Stimulated activated CD4-positive, alpha-beta T cell treated with anti-CD3 and anti-CD28 coated beads, Interleukin-4, amount 100 ng/mL, for 48 hours (primary cell): ENCODE data around the gene TCF12.

ENCODE experiments used
- DNase-seq, 2 donors: peaks; one replicate each; pipeline ENCODE4 v3.0.0-alpha.2; 2020; ENCODE audit warnings: low read depth in 2 of 2

Gene TCF12

GRCh38 chr15:57319226-57319918, 400.9 kb downstream of the TCF12 start:
- no peak for DNase-seq

- DNase-seq, result no peak
Observed at GRCh38 chr15:57319919-57320560, 401.6 kb downstream of the TCF12 start.

- DNase-seq, result no peak
Observed at GRCh38 chr15:57320631-57321220, 402.3 kb downstream of the TCF12 start.

DNA sequence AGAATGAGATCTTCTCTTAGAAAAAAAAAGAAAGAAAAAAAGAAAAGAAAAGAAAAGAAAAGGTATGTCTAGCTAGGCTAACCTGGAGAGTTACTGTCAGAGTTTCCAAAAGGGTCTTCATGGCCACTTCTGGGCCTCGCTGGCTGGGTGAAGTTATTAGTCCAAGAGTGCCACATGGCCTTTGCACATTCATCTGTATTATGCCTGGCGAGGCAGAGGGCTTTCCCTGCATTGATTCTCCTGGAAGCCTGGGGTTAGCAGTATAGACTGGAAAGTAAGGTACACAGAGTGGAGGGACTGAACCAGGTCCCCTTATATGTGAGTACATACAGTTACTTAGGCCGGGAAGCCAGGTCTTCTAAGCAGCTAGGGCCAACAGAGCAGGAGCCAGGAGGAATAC, 403.0 kb downstream of the TCF12 start:
- DNase-seq, result no peak

GRCh38 chr15:57321973-57322601, 403.6 kb downstream of the TCF12 start:
- DNase-seq, result no peak

- no peak for DNase-seq
Observed at GRCh38 chr15:57322602-57323250, 404.3 kb downstream of the TCF12 start.

- DNase-seq, result no peak
Observed at GRCh38 chr15:57323299-57323805, 404.9 kb downstream of the TCF12 start.

DNA sequence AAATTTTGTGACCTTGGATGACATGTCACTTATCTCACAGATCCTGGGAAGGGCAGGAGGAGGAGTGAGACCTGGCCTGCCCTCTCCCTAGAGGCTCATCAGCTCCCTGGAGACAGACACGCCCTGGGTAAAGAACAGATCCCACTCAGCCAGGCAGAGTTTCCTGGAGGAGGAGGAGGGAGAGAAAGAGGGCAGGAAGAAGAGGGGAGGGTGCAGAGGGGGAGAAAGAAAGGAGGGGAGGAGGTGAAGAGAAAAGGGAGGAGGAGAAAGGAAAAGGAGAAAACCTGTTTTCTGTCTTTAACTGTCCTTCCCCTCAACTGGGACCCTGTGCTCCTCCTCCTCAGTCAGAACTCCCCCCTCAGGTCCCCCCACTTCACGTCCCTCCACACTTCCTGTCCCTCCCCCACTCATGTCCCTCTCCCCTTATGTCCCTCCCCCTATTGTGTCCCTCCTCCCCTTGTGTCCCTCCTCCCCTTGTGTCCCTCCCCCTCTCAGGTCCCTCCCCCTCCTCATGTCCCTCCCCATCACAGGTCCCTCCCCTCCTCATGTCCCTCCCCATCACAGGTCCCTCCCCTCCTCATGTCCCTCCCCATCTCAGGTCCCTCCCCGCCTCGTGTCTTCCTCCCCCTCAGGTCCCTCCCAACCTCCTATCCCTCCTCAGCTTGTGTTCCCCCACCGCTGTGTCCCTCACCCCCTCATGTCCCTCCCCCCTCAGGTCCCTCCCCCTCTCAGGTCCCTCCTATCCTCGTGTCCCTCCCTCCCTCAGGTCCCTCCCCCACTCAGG, 405.6 kb downstream of the TCF12 start:
- DNase-seq, result no peak

- no peak for DNase-seq
Observed at GRCh38 chr15:57324590-57324890, 406.1 kb downstream of the TCF12 start.

- no peak for DNase-seq
Observed at GRCh38 chr15:57324944-57325679, 406.7 kb downstream of the TCF12 start.

GRCh38 chr15:57326196-57326595, 407.8 kb downstream of the TCF12 start:
- DNase-seq, result no peak

DNA sequence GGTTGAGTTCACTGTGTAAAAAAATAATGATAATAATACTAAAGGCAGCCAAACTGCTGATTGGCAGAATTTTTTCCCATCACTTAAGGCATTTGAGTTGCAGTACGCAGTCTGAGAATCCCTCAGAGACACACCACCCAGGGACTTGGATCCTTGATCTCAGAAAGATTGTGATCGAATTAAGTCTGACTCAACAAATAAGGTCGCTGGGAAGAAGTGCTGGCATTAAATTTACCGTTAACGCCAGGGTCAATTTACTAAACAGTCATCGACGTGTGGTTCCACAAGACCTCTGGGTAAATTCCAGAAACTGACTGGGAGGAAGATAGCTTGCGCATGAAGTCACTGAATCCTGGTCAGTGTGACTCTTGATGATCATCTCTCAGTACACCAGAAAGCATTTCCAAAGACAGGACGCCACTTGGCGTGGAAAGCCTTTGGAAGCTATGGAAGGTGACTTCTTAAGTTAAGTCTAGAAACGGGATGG, 409.6 kb downstream of the TCF12 start:
- no peak for DNase-seq

DNA sequence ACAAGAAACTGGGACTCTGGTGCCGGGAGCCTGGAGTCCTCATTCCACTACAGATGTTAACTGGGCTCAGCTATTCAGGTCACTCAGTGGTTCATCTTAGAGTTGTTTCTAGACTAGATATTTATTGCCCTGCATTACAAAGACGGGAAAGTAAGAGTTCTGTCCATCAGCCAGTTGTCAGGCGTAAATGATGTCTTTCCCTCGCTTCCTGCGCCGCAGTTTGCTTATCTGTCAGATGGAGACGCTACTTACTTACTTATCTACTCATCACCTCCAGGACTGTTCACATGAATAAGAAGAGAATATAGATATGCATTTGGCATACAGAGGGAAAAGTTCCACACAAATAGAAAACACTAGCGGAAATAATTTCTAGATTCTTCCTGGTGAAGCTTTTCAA, 410.0 kb downstream of the TCF12 start:
- no peak for DNase-seq

- DNase-seq, result no peak
Observed at GRCh38 chr15:57328897-57329296, 410.5 kb downstream of the TCF12 start.

DNA sequence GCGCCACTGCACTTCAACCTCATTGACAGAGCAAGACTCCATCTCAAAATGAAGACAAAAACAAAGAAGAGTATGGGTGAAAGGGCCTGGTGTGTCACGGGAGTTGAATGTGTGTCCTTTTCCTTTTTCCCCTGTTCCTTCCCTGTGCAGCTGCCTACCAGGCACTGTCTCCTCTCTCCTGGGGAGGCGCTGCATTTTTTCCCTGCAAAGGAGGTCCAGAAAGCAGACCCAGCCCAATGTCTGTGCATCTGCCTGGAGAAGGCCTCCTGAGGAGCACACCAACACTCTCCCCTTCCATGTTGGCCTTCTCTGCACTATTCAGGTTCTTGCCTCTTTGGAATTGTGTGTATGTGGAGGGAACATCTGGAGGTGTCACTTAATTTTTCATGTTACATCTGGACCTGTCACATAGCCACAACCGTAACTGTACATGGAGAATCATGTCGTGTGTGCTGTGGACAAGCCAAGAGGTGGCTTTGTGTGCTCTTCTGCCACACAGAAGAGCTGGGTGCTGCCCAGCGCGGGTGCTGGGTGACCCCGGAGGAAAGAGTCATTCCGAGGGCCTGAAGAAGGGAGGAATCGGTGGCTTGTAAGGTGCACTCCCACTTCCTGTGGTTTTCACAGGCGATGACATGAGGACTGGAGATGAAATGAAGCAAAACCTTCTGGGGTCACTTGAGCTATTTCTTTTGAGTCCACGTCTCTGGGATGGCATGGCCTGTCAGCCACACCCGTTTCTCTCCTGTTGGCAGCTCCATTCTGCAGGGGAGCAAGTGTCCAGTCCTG, 411.3 kb downstream of the TCF12 start:
- DNase-seq, result no peak

DNA sequence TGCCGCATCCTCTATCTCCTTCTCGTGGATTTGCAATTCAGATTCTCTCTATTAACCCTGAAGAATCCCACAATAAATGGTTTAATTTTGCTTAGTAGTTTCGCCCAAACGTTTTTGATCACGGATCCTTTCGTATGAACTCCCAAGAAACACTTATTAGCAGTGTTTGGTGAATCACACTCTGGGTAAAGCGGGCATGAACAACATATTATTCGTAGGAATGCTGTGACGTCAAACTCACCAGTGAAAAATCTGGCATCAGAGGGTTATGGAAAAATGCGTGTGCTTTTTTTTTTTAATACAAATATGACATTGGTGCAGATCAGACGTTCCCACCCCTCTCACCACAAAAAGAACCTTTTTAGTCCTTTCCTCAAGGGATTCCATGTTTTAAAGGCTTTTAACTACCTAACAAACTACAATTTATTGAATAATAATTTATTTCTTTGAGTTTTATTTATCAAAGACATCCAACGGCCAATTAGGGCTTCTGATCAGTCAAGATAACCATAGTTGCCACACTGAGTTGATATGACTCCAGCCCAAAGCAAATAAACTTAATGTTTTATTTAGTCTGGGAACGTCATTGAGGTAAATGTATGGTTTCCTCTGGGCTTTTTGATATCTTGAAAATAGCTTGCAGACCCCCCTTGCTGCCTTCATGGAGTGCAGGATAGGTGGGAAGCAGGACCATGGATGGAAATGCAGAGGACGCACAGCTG, 412.3 kb downstream of the TCF12 start:
- DNase-seq, result no peak

DNA sequence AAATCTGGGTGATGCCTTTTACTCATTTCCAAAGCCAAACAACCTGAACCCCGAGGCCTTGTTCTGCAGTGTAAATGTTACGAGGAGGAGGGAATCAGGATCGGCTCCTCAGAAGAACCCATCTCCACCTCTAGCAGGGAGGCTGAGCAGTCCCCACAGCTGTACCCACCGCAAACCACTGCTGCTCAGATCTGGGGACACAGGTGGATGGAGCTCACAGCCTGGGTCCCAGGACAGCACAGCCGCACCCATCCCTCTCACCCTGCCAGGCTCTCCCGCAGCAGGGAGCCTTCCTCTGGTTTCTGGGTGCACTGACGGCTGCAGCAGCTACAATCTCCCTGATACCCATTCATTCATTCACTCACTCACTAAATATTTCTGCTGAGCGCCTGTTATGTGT, 413.9 kb downstream of the TCF12 start:
- DNase-seq, result no peak

- DNase-seq, result no peak
Observed at GRCh38 chr15:57333487-57333886, 415.0 kb downstream of the TCF12 start.

DNA sequence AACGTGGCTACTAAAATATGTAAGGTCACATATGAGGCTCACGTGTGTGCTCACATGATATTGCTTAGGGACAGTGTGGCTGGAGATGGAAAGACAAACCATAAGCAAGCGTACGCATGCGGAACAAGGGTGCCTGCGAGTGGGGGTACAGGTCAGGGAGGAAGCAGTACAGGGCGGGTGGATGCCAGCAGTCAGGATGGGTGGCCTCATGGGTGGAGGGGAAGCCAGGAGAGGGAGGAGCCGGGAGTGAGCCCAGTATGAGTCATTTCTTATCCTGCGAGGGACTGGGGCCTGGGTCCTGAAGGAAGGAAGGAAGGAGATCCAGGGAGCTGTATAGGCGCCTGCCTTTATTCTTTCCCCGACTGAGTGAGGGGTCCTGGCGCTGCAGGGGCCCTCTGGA, 415.8 kb downstream of the TCF12 start:
- no peak for DNase-seq
